ENCODE data around the gene ITGB3. TPM values are rescaled to one million over a fixed set of nuclear protein-coding genes. Genes with fewer than 3 reads are reported as not detected.

The ITGB3 gene
- total and polyA plus RNA-seq, 9 of the 15 experiments (the other 6 are each of a cell fraction or from before 2014, with no cell fraction given): 0.08 to 2.6 (median 0.62) TPM; not detected in 1

DNA sequence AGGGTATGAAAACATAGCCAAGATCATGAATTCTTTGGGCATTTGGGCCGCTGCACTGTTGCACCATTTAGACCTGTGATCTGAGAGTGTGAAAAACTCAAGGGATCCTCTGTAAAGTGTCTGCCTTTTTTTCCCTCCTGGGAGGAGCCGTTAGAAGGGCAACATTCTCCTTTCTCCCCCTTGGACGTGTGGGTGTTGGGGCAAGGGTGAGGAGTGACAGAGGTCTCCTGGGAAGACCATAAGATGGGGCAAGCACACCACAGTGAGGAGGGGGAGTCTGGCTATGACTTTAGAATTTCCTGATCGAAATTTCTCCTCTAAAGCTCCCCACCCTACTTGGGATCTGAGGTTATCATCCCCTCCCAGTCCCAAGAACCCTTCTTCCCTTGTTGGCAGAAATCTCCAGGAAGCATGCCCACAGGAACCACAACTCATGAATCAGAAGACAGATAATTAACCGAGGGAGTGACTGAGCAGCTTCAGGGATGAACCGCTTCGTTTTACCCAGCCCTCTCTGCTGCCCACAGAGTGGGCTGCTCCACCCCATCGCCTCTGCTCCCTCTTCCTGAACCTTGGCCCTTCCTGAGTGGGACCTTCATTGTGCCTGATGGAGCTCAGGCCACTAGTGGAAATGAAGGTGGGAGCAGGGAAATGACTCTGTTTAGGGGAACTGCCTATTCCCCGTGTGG lies 4.2 kb downstream of the ITGB3 start (continued):
- TF ChIP-seq FOXK1 (CRISPR knock-in tag; IDR thresholded peaks at IDR 0.05; ENCODE audit: borderline replicate concordance) (no peak), GTF2B (IDR thresholded peaks at IDR 0.05; ENCODE audit: extremely low read depth, insufficient read length) (no peak), TAF9B (IDR thresholded peaks at IDR 0.05; ENCODE audit: partially characterized antibody) (no peak), DIDO1 (tag; IDR thresholded peaks at IDR 0.05; ENCODE audit: low read depth) (no peak), TOE1 (IDR thresholded peaks at IDR 0.05; ENCODE audit: borderline replicate concordance) (no peak), TOE1 (CRISPR knock-in tag; IDR thresholded peaks at IDR 0.05; ENCODE audit: borderline replicate concordance, low read depth) (no peak), MYBL2 (IDR thresholded peaks at IDR 0.05; ENCODE audit: low read depth) (no peak), MYBL2 (CRISPR knock-in tag; IDR thresholded peaks at IDR 0.05; ENCODE audit: borderline replicate concordance) (no peak), POLR2B (IDR thresholded peaks at IDR 0.05; ENCODE audit: low read depth, partially characterized antibody) (no peak), SRSF7 (optimal IDR thresholded peaks at IDR 0.05; ENCODE audit: low read depth, low read length) (no peak), KAT7 (CRISPR knock-in tag; IDR thresholded peaks at IDR 0.05; ENCODE audit: borderline replicate concordance) (no peak), STAG1 (CRISPR knock-in tag; IDR thresholded peaks at IDR 0.05; ENCODE audit: borderline replicate concordance) (no peak), ELK1 (CRISPR knock-in tag; IDR thresholded peaks at IDR 0.05) (no peak), FOXM1 (IDR thresholded peaks at IDR 0.05; ENCODE audit: low read depth) (no peak), FOXM1 (CRISPR knock-in tag; IDR thresholded peaks at IDR 0.05; ENCODE audit: low read depth) (no peak), STAT5B (CRISPR knock-in tag; IDR thresholded peaks at IDR 0.05) (no peak), PML (IDR thresholded peaks at IDR 0.05; ENCODE audit: low read length) (no peak), ZNF175 (CRISPR knock-in tag; IDR thresholded peaks at IDR 0.05; ENCODE audit: low read depth) (peak; percentile 54; the same call in 1 of the 2 replicates)
- TF ChIP-seq, protein P1, sequence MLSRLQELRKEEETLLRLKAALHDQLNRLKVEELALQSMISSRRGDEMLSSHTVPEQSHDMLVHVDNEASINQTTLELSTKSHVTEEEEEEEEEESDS (CRISPR knock-in tag; IDR thresholded peaks at IDR 0.05): no peak
- TF ChIP-seq, protein P2, sequence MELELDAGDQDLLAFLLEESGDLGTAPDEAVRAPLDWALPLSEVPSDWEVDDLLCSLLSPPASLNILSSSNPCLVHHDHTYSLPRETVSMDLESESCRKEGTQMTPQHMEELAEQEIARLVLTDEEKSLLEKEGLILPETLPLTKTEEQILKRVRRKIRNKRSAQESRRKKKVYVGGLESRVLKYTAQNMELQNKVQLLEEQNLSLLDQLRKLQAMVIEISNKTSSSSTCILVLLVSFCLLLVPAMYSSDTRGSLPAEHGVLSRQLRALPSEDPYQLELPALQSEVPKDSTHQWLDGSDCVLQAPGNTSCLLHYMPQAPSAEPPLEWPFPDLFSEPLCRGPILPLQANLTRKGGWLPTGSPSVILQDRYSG (tag; conservative IDR thresholded peaks at IDR 0.05; ENCODE audit: low read depth): no peak
- TF ChIP-seq, protein P3, sequence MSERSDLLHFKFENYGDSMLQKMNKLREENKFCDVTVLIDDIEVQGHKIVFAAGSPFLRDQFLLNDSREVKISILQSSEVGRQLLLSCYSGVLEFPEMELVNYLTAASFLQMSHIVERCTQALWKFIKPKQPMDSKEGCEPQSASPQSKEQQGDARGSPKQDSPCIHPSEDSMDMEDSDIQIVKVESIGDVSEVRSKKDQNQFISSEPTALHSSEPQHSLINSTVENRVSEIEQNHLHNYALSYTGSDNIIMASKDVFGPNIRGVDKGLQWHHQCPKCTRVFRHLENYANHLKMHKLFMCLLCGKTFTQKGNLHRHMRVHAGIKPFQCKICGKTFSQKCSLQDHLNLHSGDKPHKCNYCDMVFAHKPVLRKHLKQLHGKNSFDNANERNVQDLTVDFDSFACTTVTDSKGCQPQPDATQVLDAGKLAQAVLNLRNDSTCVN (CRISPR knock-in tag; IDR thresholded peaks at IDR 0.05): 0 out of 2 replicates have a peak, but pooled peaks have one; percentile 7
- TF ChIP-seq, protein P4, sequence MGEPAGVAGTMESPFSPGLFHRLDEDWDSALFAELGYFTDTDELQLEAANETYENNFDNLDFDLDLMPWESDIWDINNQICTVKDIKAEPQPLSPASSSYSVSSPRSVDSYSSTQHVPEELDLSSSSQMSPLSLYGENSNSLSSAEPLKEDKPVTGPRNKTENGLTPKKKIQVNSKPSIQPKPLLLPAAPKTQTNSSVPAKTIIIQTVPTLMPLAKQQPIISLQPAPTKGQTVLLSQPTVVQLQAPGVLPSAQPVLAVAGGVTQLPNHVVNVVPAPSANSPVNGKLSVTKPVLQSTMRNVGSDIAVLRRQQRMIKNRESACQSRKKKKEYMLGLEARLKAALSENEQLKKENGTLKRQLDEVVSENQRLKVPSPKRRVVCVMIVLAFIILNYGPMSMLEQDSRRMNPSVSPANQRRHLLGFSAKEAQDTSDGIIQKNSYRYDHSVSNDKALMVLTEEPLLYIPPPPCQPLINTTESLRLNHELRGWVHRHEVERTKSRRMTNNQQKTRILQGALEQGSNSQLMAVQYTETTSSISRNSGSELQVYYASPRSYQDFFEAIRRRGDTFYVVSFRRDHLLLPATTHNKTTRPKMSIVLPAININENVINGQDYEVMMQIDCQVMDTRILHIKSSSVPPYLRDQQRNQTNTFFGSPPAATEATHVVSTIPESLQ (CRISPR knock-in tag; IDR thresholded peaks at IDR 0.05): no peak
